ENCODE results near the gene MED23. TPM values are rescaled to one million over a fixed set of nuclear protein-coding genes. Genes with fewer than 3 reads are reported as not detected.

The MED23 gene
- total and polyA plus RNA-seq, 9 of the 15 experiments (the other 6 are each of a cell fraction or from before 2014, with no cell fraction given): 13.7 to 61.2 (median 27.2) TPM

GRCh38 chr6:131646249-131646670 is 18.2 kb upstream of the MED23 start (continued):
- TF ChIP-seq SFPQ (IDR thresholded peaks at IDR 0.05; ENCODE audit: low read depth, low read length): no peak
- 0 out of 2 replicates have a peak, but pooled peaks have one; percentile 15 for TF ChIP-seq MECOM (CRISPR knock-in tag; IDR thresholded peaks at IDR 0.05)
- TF ChIP-seq NRF1 (conservative IDR thresholded peaks at IDR 0.05 in 1 of 2, IDR thresholded peaks at IDR 0.05 in 1 of 2): no peak
- TF ChIP-seq TCF15 (CRISPR knock-in tag; IDR thresholded peaks at IDR 0.05): no peak
- TF ChIP-seq TEAD1 (CRISPR knock-in tag; IDR thresholded peaks at IDR 0.05): no peak
- peak; percentile 59; the same call in 1 of the 2 replicates for TF ChIP-seq ZBTB26 (CRISPR knock-in tag; IDR thresholded peaks at IDR 0.05)
- TF ChIP-seq BRCA1 (IDR thresholded peaks at IDR 0.05): no peak
- TF ChIP-seq BRCA1 (CRISPR knock-in tag; IDR thresholded peaks at IDR 0.05): no peak
- TF ChIP-seq FIP1L1 (IDR thresholded peaks at IDR 0.05; ENCODE audit: low read depth, low read length, poor library complexity, severe bottlenecking): no peak
- TF ChIP-seq NR2F6 (CRISPR knock-in tag; IDR thresholded peaks at IDR 0.05): no peak
- peak; percentile 58; the same call in 1 of the 2 replicates for TF ChIP-seq PKNOX1 (IDR thresholded peaks at IDR 0.05)
- TF ChIP-seq THRA (IDR thresholded peaks at IDR 0.05): no peak
- no peak for TF ChIP-seq ZNF436 (CRISPR knock-in tag; IDR thresholded peaks at IDR 0.05)
- TF ChIP-seq ZNF696 (CRISPR knock-in tag; conservative IDR thresholded peaks at IDR 0.05): no peak
- no peak for TF ChIP-seq RFX5 (IDR thresholded peaks at IDR 0.05; ENCODE audit: low read depth, low read length)
- no peak for TF ChIP-seq PCBP2 (IDR thresholded peaks at IDR 0.05; ENCODE audit: low read depth, low read length, poor library complexity, severe bottlenecking)
- no peak for TF ChIP-seq TSHZ1 (CRISPR knock-in tag; IDR thresholded peaks at IDR 0.05)
